Measurements from ENCODE around the gene NTMT1. TPM values are rescaled to one million over a fixed set of nuclear protein-coding genes. Genes with fewer than 3 reads are reported as not detected.
"Not testable (repeated sequence)": the region's sequence is repeated elsewhere in the genome, so short reads cannot be mapped to it uniquely, and the experiment has no call there.

NTMT1 gene, protein sequence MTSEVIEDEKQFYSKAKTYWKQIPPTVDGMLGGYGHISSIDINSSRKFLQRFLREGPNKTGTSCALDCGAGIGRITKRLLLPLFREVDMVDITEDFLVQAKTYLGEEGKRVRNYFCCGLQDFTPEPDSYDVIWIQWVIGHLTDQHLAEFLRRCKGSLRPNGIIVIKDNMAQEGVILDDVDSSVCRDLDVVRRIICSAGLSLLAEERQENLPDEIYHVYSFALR
- total RNA-seq (2014; rRNA removed; shearing (Covaris generic); ENCODE audit: low replicate concordance): 82.0 and 99.2 TPM in 2 replicates

DNA sequence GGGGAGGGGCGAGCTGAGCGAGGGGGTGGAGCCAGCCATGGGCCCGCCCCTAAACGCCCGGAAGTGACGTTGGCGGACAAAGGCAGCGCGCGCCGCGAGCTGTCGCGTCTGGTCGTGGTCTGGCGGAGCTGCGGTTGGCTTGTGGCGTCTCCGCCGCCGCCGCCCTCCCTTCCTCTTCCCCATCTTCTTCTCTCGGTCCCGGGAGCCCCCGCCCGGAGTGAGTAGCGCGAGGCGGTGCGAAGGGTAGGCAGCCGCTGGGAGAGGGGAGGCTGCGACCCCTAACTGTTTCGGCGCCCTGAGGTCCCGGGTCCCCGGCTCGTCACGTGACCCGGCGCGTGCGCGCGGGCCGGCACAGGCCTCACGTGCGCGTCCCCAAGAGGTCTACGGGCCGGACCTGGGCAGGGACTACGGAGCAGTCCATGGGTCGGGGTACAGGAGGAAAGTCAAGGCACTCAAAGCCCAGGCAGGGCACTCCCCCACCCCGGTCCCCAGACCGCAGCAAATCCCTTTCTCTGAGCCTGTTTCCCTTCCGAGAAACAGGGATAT is at the start of gene NTMT1:
Gene NTMT1, plus strand, starts transcription at position 85 of the 546 bp plus-strand sequence. CDS start 6,541 bp downstream, outside the sequence.
- H3K27me3 ChIP-seq: no peaks in the 10 kb centered on the region
- peak within 1 kb of the TSS; percentile 92 for H3K4me3 ChIP-seq
- no peaks in the 10 kb centered on the region for H3K9me3 ChIP-seq
- peaks cover 33% of the 10 kb centered on the region for H3K36me3 ChIP-seq
- DNase-seq: peak; percentile 74

DNA sequence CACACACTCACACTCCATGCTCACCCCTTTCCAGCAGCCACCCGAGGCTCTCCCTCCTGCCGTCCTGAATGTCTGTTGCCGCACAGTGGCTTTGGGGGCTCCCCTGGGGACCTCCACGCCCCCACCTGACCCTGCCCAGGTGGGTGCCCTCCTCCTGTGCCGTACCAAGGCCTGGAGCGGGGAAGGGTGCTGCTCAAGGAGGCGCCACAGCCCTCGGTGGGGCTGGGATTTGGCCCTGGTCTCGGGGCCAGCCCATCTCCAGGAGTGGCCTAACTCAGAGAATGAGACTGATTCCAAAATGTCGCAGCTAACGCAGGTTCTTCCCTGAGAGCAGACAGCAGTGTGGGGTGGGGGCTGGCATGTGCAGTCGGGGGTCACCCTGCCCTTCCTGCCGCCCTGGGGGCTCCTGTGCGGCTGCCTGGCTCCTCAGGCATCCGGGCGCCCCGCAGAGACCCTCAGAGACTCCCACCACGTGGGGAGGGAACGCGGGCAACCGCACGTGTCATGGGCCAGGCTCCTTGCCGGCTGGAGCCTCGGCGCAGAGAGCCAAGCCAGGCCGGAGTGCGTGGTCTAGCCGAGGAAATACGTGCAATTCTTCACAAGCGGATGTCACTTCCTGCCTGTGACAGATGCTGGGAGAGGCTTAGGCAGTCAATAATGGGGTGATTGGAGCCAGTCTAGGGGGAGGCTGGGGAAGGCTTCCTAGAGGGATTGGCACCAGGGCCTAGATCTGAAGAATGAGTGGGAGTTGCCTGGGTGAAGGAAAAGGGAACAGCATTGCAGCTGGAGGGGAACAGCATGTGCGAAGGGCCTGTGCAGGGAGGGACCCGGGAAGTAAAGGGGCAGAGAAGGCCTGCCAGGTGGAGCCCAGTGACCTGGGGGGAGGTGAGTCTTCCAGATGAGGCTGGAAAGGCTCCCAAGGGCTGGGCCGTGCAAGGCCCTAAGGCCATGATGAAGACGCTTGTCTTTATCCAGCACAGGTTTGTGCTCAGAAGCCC is 49.1 kb upstream of the NTMT1 start:
- Histone ChIP-seq H3K9me3 (no peaks in the 10 kb centered on the region), H3K27me3 (no peaks in the 10 kb centered on the region), H3K36me3 (no peaks in the 10 kb centered on the region), H3K4me3 (no peak overlapping the region)
- DNase-seq: no peak

DNA sequence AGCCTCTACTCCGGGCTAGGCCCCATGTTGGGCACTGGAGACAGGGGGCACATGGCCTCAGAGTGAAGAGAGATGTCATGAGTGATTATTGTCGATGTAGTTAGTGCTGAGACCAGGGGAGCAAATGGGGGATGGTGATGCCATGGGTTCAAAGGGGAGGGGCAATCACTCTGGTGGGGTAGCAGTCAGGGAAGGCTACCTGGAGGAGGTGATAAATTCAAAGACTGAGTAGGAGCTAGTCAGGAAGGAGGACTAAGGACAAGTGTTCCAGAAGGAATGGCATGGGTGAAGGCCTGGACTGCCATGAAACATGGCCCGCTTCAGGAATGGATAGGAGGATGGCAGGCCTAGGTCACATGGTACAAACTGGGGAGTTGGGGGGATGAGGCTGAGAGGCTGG is 46.7 kb upstream of the NTMT1 start:
- Histone ChIP-seq H3K27me3 (no peaks in the 10 kb centered on the region), H3K36me3 (no peaks in the 10 kb centered on the region), H3K4me3 (no peak overlapping the region), H3K9me3 (no peaks in the 10 kb centered on the region)
- no peak for DNase-seq

DNA sequence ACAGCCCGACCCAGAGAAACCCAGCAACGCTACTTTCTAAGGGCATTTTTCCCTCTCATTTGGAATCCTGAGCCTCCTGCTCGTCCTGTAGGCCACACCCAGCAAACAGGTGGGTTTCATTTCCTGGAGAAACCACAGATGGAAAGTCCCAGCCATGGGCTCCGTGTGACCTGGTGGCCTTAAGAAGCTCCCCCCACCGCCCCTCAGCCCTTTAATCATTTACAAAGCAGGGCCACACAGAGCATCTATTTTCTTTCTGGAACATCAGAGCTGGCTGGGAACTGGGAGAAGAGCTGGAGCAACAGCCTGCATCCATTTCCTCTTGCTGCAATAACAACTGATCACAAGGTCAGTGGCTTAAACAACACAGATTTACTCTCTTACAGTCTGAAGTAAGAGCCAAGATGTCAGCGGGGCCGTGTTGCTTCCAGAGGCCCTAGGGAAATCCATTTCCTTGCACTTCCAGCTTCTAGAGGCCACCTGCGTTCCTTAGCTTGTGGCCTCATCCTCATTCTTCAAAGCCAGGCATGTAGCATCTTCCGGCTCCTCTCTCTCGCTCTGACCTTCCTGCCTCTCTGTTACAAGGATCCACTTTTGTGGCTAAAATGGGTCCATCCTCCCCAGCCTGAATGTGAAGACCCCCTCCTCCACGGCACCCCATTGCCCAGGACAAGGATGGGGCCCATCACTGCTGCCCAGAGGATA is 45.6 kb upstream of the NTMT1 start:
- Histone ChIP-seq H3K4me3 (no peak overlapping the region), H3K36me3 (no peaks in the 10 kb centered on the region), H3K27me3 (no peaks in the 10 kb centered on the region), H3K9me3 (no peaks in the 10 kb centered on the region)
- DNase-seq: no peak

DNA sequence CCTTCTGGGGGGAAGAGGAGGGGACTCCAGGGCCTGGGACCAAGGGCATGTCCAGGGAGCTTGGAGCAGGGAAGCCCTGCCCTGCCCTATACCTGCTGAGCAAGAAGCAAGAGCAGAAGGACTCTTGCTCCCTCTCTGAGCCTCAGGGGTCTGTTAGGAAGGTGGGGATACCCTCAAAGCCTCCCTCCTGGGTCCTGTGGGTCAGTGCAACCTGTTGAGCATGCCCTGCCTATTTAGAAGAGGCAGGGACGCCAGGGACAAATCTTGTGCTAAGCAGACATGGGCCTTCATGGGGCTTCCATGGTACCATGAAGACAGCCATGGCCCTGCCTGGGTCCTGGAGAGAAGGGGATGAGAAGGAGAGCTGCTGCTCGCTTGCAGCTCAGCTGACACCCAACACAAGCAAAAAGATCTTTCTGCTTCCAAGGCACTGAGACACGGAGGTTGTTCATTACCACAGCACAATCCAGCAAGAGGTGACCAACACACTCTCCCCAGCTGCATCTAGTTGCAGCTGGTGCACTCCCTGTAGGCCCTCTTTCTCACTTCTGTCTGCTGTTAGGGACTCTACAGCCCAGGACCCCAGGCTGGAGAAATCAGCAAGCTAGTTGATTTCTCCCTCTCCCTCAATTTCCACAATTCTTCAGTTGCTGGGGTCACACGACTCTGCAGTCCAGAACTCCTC is 44.3 kb upstream of the NTMT1 start:
- Histone ChIP-seq H3K27me3 (no peaks in the 10 kb centered on the region), H3K36me3 (no peaks in the 10 kb centered on the region), H3K4me3 (no peak overlapping the region), H3K9me3 (no peaks in the 10 kb centered on the region)
- no peak for DNase-seq

DNA sequence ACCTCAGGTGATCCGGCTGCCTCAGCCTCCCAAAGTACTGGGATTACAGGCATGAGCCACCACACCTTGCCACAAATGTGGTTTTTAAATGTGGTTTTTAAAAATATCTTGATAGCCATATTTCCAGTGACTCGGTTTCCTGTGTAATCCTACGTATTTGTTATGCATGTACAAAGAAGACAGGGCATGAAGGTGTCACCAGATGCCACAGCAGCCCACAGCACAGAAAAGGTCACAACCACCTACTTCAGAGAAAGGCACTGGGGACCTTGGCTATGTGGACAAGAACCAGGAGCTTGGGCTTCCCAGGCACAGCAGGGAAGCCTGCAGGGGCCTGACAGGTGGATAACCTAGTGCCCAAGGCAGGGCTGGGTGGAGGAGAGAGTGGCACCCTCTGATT is 43.1 kb upstream of the NTMT1 start:
- DNase-seq: no peak
- no peaks in the 10 kb centered on the region for H3K36me3 ChIP-seq
- no peaks in the 10 kb centered on the region for H3K27me3 ChIP-seq
- no peak overlapping the region for H3K4me3 ChIP-seq
- H3K9me3 ChIP-seq: no peaks in the 10 kb centered on the region

DNA sequence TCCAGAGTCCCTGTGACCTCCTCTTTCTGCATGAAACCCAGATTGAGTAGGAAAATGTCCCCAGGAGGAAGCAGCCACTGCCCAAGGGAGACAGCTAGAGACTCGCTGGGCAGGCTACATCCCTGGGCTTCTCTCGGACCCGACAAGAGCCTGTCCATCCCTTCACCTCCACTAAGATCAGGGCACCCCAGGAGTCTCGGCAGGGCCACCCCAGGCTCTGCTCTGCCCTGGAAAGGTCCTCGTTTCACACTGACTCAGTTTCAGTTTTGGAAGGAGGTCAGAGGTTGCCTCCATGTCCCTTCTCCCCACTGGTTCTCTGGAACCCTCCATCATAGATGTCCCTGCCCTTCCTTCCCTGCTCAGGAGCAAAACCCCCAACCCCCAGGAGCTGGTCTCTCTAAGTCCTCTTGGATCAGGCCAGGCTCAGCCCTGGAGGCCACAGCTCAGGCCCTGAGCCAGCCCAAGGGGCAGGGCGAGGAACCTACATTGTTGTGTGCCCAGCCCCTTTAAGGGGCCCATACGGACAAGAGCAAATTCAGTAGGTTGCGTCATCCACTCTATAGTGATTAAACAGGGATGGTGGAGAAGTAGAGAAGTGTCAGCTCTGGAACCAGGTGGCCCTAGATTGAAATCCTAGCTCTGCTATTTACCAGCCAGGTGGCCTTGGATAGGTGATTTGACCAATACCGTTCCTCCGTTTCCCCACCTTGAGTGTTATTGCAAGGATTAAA is 42.5 kb upstream of the NTMT1 start:
- Histone ChIP-seq H3K27me3 (no peaks in the 10 kb centered on the region), H3K36me3 (no peaks in the 10 kb centered on the region), H3K9me3 (no peaks in the 10 kb centered on the region), H3K4me3 (no peak overlapping the region)
- DNase-seq: no peak

DNA sequence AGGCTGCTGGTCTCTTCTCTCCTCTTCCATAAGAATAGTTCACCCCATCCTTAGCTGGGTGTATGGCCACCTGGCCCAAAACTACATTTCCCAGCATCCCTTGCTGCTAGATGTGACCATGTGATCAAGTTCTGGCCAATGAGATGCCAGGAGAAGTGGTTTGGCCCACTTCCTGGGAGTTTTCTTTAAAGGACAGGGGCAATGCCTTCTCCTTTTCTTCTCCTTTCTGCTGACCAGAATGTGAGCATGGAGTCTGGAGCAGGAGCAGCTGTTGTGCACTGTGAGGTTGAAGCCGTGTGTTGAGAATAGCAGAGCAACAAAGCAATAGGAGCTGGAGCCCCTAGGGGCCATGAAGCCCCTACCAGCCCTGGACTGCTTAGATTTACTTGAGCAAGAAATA is 41.8 kb upstream of the NTMT1 start:
- peak; percentile 61 for DNase-seq

DNA sequence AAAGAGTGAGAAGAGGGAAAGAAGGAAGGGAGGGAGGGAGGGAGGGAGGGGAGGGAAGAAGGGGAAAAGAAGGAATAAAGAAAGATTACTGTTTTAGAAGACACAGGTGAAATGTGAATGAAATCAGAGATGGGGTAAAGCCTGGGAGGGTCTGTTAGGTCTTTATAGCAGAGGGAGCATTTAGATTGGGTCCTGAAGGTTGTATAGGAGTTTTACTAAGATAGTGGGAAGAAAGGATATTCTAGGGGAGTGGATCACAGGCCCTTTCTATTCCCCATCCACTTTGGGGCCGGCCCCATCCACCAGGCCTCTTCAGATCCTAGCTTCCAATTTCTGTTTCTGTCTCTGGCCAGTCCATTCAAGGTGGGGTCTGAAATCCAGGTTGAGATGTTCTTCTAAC is 40.6 kb upstream of the NTMT1 start:
- no peaks in the 10 kb centered on the region for H3K9me3 ChIP-seq
- no peaks in the 10 kb centered on the region for H3K36me3 ChIP-seq
- DNase-seq: no peak
- no peak overlapping the region for H3K4me3 ChIP-seq
- H3K27me3 ChIP-seq: no peaks in the 10 kb centered on the region

More for the DNA sequence above, 41.8 kb upstream of the NTMT1 start:
- no peaks in the 10 kb centered on the region for H3K36me3 ChIP-seq
- H3K9me3 ChIP-seq: no peaks in the 10 kb centered on the region
- no peak overlapping the region for H3K4me3 ChIP-seq
- no peaks in the 10 kb centered on the region for H3K27me3 ChIP-seq

DNA sequence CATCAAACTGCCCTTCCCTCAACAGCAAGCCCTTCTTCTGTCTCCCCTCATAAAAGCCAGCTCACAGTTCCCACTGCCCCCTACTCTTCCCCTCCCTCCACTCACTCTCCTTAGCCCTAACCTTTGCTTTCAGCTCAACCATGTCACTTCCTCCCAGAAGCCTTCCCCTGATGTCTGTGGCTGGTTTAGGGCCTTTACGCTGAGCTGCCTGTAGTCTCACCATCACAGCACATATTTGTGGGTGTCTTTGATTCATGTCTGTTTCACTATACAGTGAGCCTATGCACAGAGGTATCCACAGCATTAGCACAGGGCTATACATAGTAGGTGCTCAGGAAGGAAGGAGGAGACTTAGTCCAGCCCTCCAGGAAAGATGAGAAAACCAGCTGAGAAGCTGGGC is 39.7 kb upstream of the NTMT1 start:
- DNase-seq: no peak
- Histone ChIP-seq H3K36me3 (no peaks in the 10 kb centered on the region), H3K27me3 (no peaks in the 10 kb centered on the region), H3K9me3 (no peaks in the 10 kb centered on the region), H3K4me3 (no peak overlapping the region)

DNA sequence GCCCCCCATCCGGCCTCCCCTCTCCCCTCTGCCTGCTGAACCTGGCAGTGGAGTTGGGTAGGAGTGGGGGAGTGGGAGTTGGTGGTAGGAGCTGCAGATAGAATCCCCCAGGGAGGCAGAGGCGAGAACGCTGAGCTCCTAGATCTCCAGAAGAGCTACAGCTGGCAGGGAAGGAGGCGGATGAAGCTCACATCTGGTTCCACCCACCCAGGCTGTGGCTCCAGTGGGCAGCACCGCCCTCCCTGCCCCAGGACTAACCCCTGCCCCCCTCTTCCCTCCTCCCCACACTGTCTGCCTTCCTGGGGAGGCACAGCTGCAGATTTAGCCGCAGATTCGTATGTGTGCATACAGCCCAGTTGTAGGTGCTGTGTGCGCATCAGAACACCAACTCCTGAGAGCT is 39.3 kb upstream of the NTMT1 start:
- no peaks in the 10 kb centered on the region for H3K9me3 ChIP-seq
- H3K36me3 ChIP-seq: no peaks in the 10 kb centered on the region
- no peaks in the 10 kb centered on the region for H3K27me3 ChIP-seq
- no peak overlapping the region for H3K4me3 ChIP-seq
- DNase-seq: no peak

DNA sequence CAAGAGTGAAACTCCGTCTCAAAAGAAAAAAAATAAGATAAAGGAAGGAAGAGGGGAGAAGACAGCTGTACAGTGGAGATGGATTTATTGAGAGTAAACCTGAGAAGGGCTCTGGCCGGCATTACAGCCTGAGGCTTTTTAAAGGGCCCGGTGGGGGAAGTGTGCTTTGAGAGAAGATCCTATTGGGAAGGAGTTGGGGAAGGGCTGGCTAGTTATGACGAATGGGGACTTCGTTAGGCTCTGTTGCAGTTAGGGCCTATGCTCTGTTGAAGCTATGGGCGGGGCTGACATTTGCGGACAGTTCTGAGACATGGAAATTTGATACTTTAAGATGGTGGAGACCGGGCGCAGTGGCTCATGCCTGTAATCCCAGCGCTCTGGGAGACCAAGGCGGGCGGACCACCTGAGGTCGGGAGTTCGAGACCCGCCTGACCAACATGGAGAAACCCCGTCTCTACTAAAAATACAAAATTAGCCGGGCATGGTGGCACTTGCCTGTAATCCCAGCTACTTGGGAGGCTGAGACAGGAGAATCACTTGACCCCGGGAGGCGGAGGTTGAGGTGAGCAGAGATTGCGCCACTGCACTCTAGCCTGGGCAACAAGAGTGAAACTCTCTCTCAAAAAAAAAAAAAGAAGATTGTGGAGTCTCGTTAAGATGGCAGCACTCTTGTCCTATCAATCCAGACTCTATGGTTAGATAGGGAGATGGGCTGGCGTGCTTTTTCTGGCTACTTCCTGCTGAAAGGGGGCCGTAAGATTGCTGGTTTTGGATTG is 38.3 kb upstream of the NTMT1 start:
- no peaks in the 10 kb centered on the region for H3K27me3 ChIP-seq
- DNase-seq: no peak

DNA sequence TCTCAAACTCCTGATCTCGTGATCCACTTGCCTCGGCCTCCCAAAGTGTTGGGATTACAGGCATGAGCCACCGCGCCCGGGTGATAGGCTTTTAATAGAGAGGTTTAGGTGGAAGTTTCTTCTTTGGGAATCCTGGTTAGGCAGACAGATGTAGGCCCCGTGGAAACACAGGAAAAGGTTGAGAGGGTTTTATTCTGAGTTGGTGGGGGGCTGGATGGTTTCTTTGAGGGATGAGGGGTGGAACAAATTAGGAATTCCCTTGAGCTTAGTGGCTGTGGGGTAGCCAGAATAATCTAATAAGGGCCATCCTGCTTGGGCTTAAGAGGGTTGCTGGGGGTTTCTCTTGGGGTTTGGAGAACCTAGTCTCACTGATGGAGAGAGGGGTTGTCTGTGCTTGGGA is 35.5 kb upstream of the NTMT1 start:
- Histone ChIP-seq H3K4me3 (no peak overlapping the region), H3K27me3 (no peaks in the 10 kb centered on the region), H3K9me3 (no peaks in the 10 kb centered on the region), H3K36me3 (no peaks in the 10 kb centered on the region)
- no peak for DNase-seq

More for the DNA sequence above, 38.3 kb upstream of the NTMT1 start:
- Histone ChIP-seq H3K36me3 (no peaks in the 10 kb centered on the region), H3K9me3 (no peaks in the 10 kb centered on the region), H3K4me3 (no peak overlapping the region)

DNA sequence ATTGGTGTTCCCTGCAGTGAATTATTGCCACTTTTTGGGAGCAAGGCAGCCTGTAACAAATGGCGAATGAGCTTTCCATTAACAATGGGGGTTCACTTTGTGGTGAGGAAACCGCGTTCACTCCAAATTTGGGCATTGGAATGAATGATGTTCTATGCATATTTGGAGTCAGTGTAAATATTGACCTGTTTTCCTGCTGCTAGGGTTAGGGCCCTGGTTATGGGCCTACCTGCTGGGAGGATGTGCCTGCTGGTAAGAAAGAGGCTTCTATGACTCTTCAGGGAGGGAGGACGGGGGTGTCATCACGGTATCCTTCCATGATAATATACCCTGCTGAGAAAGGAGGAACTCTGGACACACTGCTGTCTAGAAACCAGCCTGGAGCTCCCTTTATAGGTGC is 34.0 kb upstream of the NTMT1 start:
- no peaks in the 10 kb centered on the region for H3K27me3 ChIP-seq
- H3K9me3 ChIP-seq: no peaks in the 10 kb centered on the region
- DNase-seq: no peak
- H3K36me3 ChIP-seq: no peaks in the 10 kb centered on the region
- no peak overlapping the region for H3K4me3 ChIP-seq

DNA sequence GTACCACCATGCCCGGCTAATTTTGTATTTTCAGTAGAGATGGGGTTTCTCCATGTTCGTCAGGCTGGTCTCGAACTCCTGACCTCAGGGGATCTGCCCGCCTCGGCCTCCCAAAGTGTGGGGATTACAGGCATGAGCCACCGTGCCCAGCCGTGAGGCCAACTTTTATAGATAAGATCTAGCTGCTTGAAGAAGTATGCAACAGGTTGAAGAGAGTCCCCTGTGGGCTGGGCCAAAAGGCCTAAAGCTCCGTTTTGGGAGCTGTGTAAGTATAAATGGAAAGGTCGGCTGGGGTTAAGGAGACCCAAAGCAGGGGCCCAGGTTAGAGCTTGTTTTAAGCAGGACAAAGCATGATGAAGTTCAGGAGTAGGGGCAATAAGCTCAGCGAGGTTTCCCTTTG is 33.2 kb upstream of the NTMT1 start:
- not testable (repeated sequence) for H3K27me3 ChIP-seq, DNase-seq, H3K36me3 ChIP-seq, H3K9me3 ChIP-seq, H3K4me3 ChIP-seq
